ENCODE results near the gene HMGCS1. TPM values are rescaled to one million over a fixed set of nuclear protein-coding genes. Genes with fewer than 3 reads are reported as not detected.

The HMGCS1 gene
- polyA plus RNA-seq (433 and 498 TPM in 2 replicates), polyA minus RNA-seq (486 and 512 TPM in 2 replicates)

GRCh38 chr5:43313035-43313853 lies at the start of gene HMGCS1:
HMGCS1 (minus strand) TSS chr5:43313412; CDS start chr5:43298965, 14,447 bp downstream.
- Histone ChIP-seq H3K27me3 (ENCODE audit: insufficient read depth, low read depth, low read length) (no peaks in the 10 kb centered on the region), H3K79me2 (replicated peaks; ENCODE audit: insufficient read depth, low read length) (peaks cover 55% of the 10 kb centered on the region), H3K9me2 (ENCODE audit: insufficient read depth, low read length) (no peaks in the 10 kb centered on the region), H3K4me3 (ENCODE audit: low read length) (peak within 1 kb of the TSS; percentile 96), H2AFZ (ENCODE audit: low read depth, low read length) (peak within 1 kb of the TSS; percentile 71), H3K27ac (ENCODE audit: low read length) (peak within 1 kb of the TSS; percentile 99), H3K36me3 (ENCODE audit: insufficient read depth, low read length) (no peaks in the 10 kb centered on the region), H3F3A (ENCODE audit: insufficient read depth, low read length, poor library complexity, severe bottlenecking) (peaks cover 8% of the 10 kb centered on the region), H3K9ac (ENCODE audit: low read length) (peak within 1 kb of the TSS; percentile 99), H3K9me3 (ENCODE audit: low read length) (no peaks in the 10 kb centered on the region), H3K4me2 (ENCODE audit: low read length) (peak within 1 kb of the TSS; percentile 84), H4K20me1 (ENCODE audit: insufficient read depth) (peaks cover 21% of the 10 kb centered on the region)
- peak; percentile 97 for TF ChIP-seq POLR2AphosphoS5 (IDR thresholded peaks at IDR 0.05)
- TF ChIP-seq EZH2 (IDR thresholded peaks at IDR 0.05; ENCODE audit: borderline replicate concordance, insufficient read depth, low read length, poor library complexity, severe bottlenecking), result no peak
- peak; percentile 91 for TF ChIP-seq TAF1 (IDR thresholded peaks at IDR 0.05; ENCODE audit: low read depth)
- TF ChIP-seq EP300 (conservative IDR thresholded peaks at IDR 0.05; ENCODE audit: poor library complexity, severe bottlenecking), result peak; percentile 89
- TF ChIP-seq MXI1 (conservative IDR thresholded peaks at IDR 0.05; ENCODE audit: poor library complexity, severe bottlenecking), result peak; percentile 76
- TF ChIP-seq CTCF (IDR thresholded peaks at IDR 0.05; ENCODE audit: poor library complexity, severe bottlenecking), result peak; percentile 51
- peak; percentile 92 for TF ChIP-seq REST (IDR thresholded peaks at IDR 0.05; ENCODE audit: borderline replicate concordance)
- peak; percentile 54 for TF ChIP-seq SMC3 (conservative IDR thresholded peaks at IDR 0.05; ENCODE audit: poor library complexity)
- TF ChIP-seq RAD21 (conservative IDR thresholded peaks at IDR 0.05), result peak; percentile 40

GRCh38 chr5:43358726-43359125 lies 45.5 kb upstream of the HMGCS1 start:
- Histone ChIP-seq H3K27me3 (ENCODE audit: insufficient read depth, low read depth, low read length) (no peaks in the 10 kb centered on the region), H3K9me2 (ENCODE audit: insufficient read depth, low read length) (no peaks in the 10 kb centered on the region), H2AFZ (ENCODE audit: low read depth, low read length) (no peak overlapping the region), H3K27ac (ENCODE audit: low read length) (no peak overlapping the region), H3F3A (ENCODE audit: insufficient read depth, low read length, poor library complexity, severe bottlenecking) (no peaks in the 10 kb centered on the region), H3K9me3 (ENCODE audit: low read length) (no peaks in the 10 kb centered on the region), H4K20me1 (ENCODE audit: insufficient read depth) (no peaks in the 10 kb centered on the region), H3K79me2 (replicated peaks; ENCODE audit: insufficient read depth, low read length) (no peaks in the 10 kb centered on the region), H3K4me3 (ENCODE audit: low read length) (no peak overlapping the region), H3K4me2 (ENCODE audit: low read length) (no peak overlapping the region), H3K9ac (ENCODE audit: low read length) (no peak overlapping the region), H3K36me3 (ENCODE audit: insufficient read depth, low read length) (no peaks in the 10 kb centered on the region)
- TF ChIP-seq TAF1 (IDR thresholded peaks at IDR 0.05; ENCODE audit: low read depth) (no peak), EP300 (conservative IDR thresholded peaks at IDR 0.05; ENCODE audit: poor library complexity, severe bottlenecking) (no peak), RAD21 (conservative IDR thresholded peaks at IDR 0.05) (no peak), EZH2 (IDR thresholded peaks at IDR 0.05; ENCODE audit: borderline replicate concordance, insufficient read depth, low read length, poor library complexity, severe bottlenecking) (no peak), MXI1 (conservative IDR thresholded peaks at IDR 0.05; ENCODE audit: poor library complexity, severe bottlenecking) (no peak), SMC3 (conservative IDR thresholded peaks at IDR 0.05; ENCODE audit: poor library complexity) (no peak), REST (IDR thresholded peaks at IDR 0.05; ENCODE audit: borderline replicate concordance) (no peak), POLR2AphosphoS5 (IDR thresholded peaks at IDR 0.05) (no peak), CTCF (IDR thresholded peaks at IDR 0.05; ENCODE audit: poor library complexity, severe bottlenecking) (no peak)

Measured in neural cell (in vitro differentiated cells).